OCI-LY7 (cell line): Measurements from ENCODE around the gene SERPINA6. TPM values are rescaled to one million over a fixed set of nuclear protein-coding genes. Genes with fewer than 3 reads are reported as not detected.

Experiments
- BruUV-seq: library from RNA; stranded (reverse); fragments of 400-500 nt; replicated peaks from 2 replicates; lab custom pipeline; 2021; lab: Mats Ljungman, UMichigan
- CTCF ChIA-PET: fragments of 300-600 bp; sonication (Branson Sonifier 250); formaldehyde crosslinking; loops from one replicate; lab custom pipeline; 2022; ENCODE audit warnings: antibody characterized with exemption; ENCODE audit not compliant: unreplicated experiment; lab: Charles Lee
- POLR2A ChIA-PET: fragments of 300-600 bp; sonication (Branson Sonifier 250); formaldehyde crosslinking; loops from one replicate; lab custom pipeline; 2022; ENCODE audit warnings: antibody characterized with exemption; lab: Charles Lee
- DNase-seq: peaks from one replicate; pipeline ENCODE4 v3.0.0-alpha.2; 2015; ENCODE audit warnings: low spot score
- H2AFZ ChIP-seq: fragments of 200-600 bp; sonication (generic), shearing (Covaris generic); 2 replicates; pipeline ENCODE4 v1.6.1; 2014; ENCODE audit warnings: mild to moderate bottlenecking, antibody characterized with exemption, low read length, moderate library complexity
- H3K27ac ChIP-seq: fragments of 200-600 bp; sonication (generic); 2 replicates; pipeline ENCODE4 v1.5.1; 2014; ENCODE audit warnings: mixed run types, low read depth, mild to moderate bottlenecking, moderate library complexity, low read length, inconsistent platforms; ENCODE audit not compliant: poor library complexity, severe bottlenecking
- H3K36me3 ChIP-seq: fragments of 200-600 bp; sonication (generic); 2 replicates; pipeline ENCODE4 v1.6.1; 2014; ENCODE audit warnings: mild to moderate bottlenecking, antibody characterized with exemption, low read length, moderate library complexity, mixed read lengths; ENCODE audit not compliant: insufficient read depth
- H3K4me1 ChIP-seq: fragments of 200-600 bp; sonication (generic); 2 replicates; pipeline ENCODE4 v1.5.1; 2014; ENCODE audit warnings: mild to moderate bottlenecking, low read length; ENCODE audit not compliant: insufficient read depth, poor library complexity, severe bottlenecking
- H3K4me2 ChIP-seq: fragments of 200-600 bp; sonication (generic); 2 replicates; pipeline ENCODE4 v1.6.1; 2014; ENCODE audit warnings: mild to moderate bottlenecking, low read length
- H3K4me3 ChIP-seq: fragments of 200-600 bp; sonication (generic); 2 replicates; pipeline ENCODE4 v1.5.1; 2014; ENCODE audit warnings: mild to moderate bottlenecking, low read depth, low read length; ENCODE audit not compliant: poor library complexity, severe bottlenecking
- H3K79me2 ChIP-seq: fragments of 200-600 bp; sonication (generic); 2 replicates; pipeline ENCODE4 v1.6.1; 2016; ENCODE audit warnings: low read depth, mild to moderate bottlenecking, low read length, moderate library complexity, mixed read lengths; ENCODE audit not compliant: insufficient read depth
- H3K9me2 ChIP-seq: fragments of 200-600 bp; sonication (generic); 2 replicates; pipeline ENCODE4 v1.6.1; 2016; ENCODE audit warnings: mild to moderate bottlenecking, low read length, mixed read lengths; ENCODE audit not compliant: insufficient read depth
- H3K9me3 ChIP-seq: fragments of 200-600 bp; sonication (generic); 2 replicates; pipeline ENCODE4 v1.6.1; 2014; ENCODE audit warnings: mild to moderate bottlenecking, mixed run types, low read length, mixed read lengths
- H4K20me1 ChIP-seq: fragments of 200-600 bp; sonication (generic); 2 replicates; pipeline ENCODE4 v1.6.1; 2014; ENCODE audit warnings: mild to moderate bottlenecking, antibody characterized with exemption, low read length, moderate library complexity, mixed read lengths; ENCODE audit not compliant: insufficient read depth
- CTCF ChIP-seq: fragments of 200-600 bp; sonication (generic); conservative IDR thresholded peaks from 2 replicates; pipeline ENCODE4 v1.5.1; 2014; ENCODE audit warnings: mild to moderate bottlenecking, antibody characterized with exemption, low read length, moderate library complexity, mixed read lengths
- EZH2phosphoT487 ChIP-seq: fragments of 200-600 bp; sonication (generic); IDR thresholded peaks from 2 replicates; pipeline ENCODE4 v1.6.1; 2018; ENCODE audit warnings: low read depth, borderline replicate concordance, mild to moderate bottlenecking, mixed run types, antibody characterized with exemption, low read length, moderate library complexity, mixed read lengths
- intact Hi-C: fragments of 100-400 bp; cut with micrococcal nuclease; formaldehyde crosslinking; loops from one replicate; pipeline ENCODE4 v1.10.0; 2022; ENCODE audit not compliant: unreplicated experiment
- total RNA-seq, 2 experiments: library from RNA; depleted of rRNA in 1 of 2; stranded (reverse); fragments of >200 nt in 1 of 2; shearing (Covaris generic) in 1 of 2; gene quantifications; 2 replicates each; pipeline ENCODE4 v1.2.3, GENCODE V29; 2014 to 2022

Gene SERPINA6
- total RNA-seq, 2 experiments from 2014 or later, result not detected

- CTCF ChIA-PET, result no interaction called here
- POLR2A ChIA-PET, result interaction anchor here (0.7 kb wide), 1 partner anchor 94 kb away, joined by 3 read pairs; no protein-coding TSS in a partner anchor
- no TSS peak for BruUV-seq
Observed at GRCh38 chr14:94307410-94307992, 15.6 kb downstream of the SERPINA6 start.

GRCh38 chr14:94306047-94306978 lies 16.8 kb downstream of the SERPINA6 start:
- H3K4me2 ChIP-seq, result no peak overlapping the region
- no peaks in the 10 kb centered on the region for H3K36me3 ChIP-seq
- H4K20me1 ChIP-seq, result no peaks in the 10 kb centered on the region
- 0 out of 2 replicates have a peak, but pooled peaks cover 6% of the 10 kb centered on the region for H3K9me3 ChIP-seq
- H3K4me1 ChIP-seq, result no peaks in the 10 kb centered on the region
- DNase-seq, result no peak
- H3K4me3 ChIP-seq, result no peak overlapping the region
- TF ChIP-seq EZH2phosphoT487 (no peak), CTCF (no peak)
- no peak overlapping the region for H3K27ac ChIP-seq
- H3K79me2 ChIP-seq, result no peaks in the 10 kb centered on the region
- BruUV-seq, result no TSS peak
- intact Hi-C loops, result no loop called here
- POLR2A ChIA-PET, result no interaction called here
- CTCF ChIA-PET, result no interaction called here
- H3K9me2 ChIP-seq, result no peaks in the 10 kb centered on the region
- no peak overlapping the region for H2AFZ ChIP-seq

More at GRCh38 chr14:94307410-94307992, 15.6 kb downstream of the SERPINA6 start:
- Histone ChIP-seq H3K9me2 (no peaks in the 10 kb centered on the region), H2AFZ (no peak overlapping the region), H3K4me2 (no peak overlapping the region), H3K4me1 (no peaks in the 10 kb centered on the region), H3K4me3 (no peak overlapping the region), H3K36me3 (no peaks in the 10 kb centered on the region), H4K20me1 (no peaks in the 10 kb centered on the region), H3K27ac (no peak overlapping the region), H3K79me2 (no peaks in the 10 kb centered on the region), H3K9me3 (0 out of 2 replicates have a peak, but pooled peaks cover 6% of the 10 kb centered on the region)
- intact Hi-C loops, result no loop called here
- DNase-seq, result no peak
- TF ChIP-seq CTCF (peak; percentile 69), EZH2phosphoT487 (no peak)
